ENCODE measurements around the gene IMMP2L.

- no peak for TF ChIP-seq CTCF (IDR thresholded peaks at IDR 0.05)
- no peak for TF ChIP-seq POLR2A (IDR thresholded peaks at IDR 0.05)
Measured at GRCh38 chr7:111175908-111176441, 386.3 kb downstream of the IMMP2L start.

Measured in uterus (tissue), 2 donors.